GM10847 (cell line): ENCODE results near the gene POLE.

Experiments
- POLR2A ChIP-seq: IDR thresholded peaks from 2 replicates; pipeline ENCODE4 v1.6.1; 2011; ENCODE audit not compliant: insufficient read length; ENCODE audit errors: extremely low read depth

Gene POLE, protein sequence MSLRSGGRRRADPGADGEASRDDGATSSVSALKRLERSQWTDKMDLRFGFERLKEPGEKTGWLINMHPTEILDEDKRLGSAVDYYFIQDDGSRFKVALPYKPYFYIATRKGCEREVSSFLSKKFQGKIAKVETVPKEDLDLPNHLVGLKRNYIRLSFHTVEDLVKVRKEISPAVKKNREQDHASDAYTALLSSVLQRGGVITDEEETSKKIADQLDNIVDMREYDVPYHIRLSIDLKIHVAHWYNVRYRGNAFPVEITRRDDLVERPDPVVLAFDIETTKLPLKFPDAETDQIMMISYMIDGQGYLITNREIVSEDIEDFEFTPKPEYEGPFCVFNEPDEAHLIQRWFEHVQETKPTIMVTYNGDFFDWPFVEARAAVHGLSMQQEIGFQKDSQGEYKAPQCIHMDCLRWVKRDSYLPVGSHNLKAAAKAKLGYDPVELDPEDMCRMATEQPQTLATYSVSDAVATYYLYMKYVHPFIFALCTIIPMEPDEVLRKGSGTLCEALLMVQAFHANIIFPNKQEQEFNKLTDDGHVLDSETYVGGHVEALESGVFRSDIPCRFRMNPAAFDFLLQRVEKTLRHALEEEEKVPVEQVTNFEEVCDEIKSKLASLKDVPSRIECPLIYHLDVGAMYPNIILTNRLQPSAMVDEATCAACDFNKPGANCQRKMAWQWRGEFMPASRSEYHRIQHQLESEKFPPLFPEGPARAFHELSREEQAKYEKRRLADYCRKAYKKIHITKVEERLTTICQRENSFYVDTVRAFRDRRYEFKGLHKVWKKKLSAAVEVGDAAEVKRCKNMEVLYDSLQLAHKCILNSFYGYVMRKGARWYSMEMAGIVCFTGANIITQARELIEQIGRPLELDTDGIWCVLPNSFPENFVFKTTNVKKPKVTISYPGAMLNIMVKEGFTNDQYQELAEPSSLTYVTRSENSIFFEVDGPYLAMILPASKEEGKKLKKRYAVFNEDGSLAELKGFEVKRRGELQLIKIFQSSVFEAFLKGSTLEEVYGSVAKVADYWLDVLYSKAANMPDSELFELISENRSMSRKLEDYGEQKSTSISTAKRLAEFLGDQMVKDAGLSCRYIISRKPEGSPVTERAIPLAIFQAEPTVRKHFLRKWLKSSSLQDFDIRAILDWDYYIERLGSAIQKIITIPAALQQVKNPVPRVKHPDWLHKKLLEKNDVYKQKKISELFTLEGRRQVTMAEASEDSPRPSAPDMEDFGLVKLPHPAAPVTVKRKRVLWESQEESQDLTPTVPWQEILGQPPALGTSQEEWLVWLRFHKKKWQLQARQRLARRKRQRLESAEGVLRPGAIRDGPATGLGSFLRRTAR (N-terminal part only)

DNA sequence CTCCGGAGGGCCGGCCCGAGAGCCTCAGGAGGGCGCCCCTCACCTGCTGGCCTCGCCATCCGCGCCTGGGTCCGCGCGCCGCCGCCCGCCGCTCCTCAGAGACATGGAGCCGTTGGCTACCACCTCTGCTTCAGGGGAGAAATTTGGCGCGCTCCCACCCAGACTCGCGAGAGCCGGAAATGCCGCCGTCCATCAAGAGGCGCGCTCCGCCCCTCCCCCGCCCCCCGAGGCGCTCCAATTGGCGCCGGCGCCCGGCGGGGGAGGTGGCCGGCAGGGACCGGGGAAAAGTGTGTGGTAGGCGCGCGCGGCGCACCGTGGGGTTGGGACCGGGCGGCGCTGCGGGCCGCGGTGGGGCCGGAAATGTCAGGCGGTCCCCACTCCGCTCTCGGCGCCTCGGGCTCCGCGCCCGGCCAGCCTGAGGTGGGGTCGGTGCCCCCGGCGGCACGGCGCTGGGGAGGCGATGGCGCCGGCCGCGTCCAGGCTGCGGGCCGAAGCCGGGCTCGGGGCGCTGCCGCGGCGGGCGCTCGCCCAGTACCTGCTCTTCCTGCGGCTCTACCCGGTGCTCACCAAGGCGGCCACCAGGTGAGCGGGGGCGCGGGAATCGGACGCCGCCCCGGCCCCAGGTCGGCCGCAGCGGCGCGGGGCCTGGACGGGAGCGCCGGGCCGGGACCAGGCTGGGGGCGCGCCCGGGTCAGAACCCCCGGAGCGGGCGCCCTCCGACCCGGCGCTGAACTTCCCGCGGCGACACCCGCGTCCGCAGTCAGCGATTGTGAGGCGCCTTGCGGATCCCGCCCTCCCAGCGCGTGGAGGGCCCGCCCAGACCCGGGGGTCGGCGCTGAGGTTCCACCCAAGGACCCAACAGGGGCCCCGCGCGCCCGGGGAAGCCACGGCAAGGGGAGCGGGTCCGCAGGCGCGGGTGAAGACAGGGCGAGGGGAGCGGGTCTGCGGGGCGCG is at the start of gene POLE, which contains the start of gene PXMP2:
TSS of gene POLE (minus strand) at position 132 of the 954 bp plus-strand sequence. CDS start at position 105, 27 bp downstream.
TSS of gene PXMP2 (plus strand) at position 377 of the 954 bp plus-strand sequence. CDS start at position 461, 84 bp downstream.
- TF ChIP-seq POLR2A: peak; percentile 42

- TF ChIP-seq POLR2A: no peak
Observed at GRCh38 chr12:132736913-132737312, 49.8 kb upstream of the POLE start.

DNA sequence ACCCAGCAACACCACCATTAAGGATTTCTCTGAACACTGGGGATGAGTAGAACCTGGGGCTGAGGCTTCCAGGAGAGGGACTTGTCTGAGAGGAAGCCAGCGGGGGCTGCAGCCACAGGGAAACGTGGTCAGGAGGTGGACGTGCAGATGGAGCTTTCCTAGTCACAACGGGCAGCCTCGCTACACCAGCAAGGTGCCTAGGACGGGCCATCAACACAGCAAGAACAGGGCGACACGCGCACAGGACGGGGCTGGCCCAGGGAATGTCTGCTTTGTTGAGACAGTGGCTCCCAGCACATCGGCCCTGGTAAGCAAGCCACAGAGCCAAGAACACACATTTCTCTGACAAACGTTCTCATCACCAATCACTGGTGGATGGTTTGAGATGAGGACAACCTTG is 49.2 kb upstream of the POLE start:
- no peak for TF ChIP-seq POLR2A

GRCh38 chr12:132735496-132735895 is 48.4 kb upstream of the POLE start:
- no peak for TF ChIP-seq POLR2A

DNA sequence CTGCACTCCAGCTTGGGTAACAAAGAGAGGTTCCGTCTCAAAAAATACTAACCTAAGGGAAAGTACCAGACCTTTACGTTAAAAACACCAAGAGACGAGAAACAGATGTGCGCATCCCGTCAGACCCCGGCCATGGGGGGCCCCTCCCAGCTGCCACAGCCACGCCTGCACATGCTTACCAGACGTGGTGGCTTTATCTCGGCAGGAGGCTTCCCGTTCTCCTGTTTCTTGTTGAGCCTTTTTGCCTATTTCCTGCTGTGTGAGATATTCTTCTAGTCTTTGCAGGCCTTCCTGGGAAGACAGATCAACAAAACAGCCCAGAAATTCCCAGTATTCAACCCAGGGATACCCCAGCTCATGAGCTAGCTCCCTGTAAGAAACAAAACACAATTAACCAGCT is 47.1 kb upstream of the POLE start:
- TF ChIP-seq POLR2A: no peak

DNA sequence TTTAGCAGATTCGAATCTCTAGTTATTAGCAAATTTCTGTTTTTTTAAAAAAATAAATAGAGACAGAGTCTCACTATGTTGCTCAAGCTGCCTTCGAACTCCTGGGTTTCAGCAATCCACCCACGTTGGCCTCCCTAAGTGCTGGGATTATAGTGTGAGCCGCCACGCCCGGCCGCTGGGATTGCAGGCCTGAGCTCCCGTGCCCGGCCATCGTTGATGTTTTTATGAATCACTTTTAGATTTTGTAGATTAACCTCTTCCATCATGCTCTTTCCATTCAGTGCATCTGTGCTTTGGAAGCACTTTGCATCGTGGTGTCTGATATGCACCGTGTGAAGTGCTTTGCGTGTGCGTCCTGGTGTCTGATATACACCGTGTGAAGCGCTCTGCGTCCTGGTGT is 44.4 kb upstream of the POLE start:
- no peak for TF ChIP-seq POLR2A

DNA sequence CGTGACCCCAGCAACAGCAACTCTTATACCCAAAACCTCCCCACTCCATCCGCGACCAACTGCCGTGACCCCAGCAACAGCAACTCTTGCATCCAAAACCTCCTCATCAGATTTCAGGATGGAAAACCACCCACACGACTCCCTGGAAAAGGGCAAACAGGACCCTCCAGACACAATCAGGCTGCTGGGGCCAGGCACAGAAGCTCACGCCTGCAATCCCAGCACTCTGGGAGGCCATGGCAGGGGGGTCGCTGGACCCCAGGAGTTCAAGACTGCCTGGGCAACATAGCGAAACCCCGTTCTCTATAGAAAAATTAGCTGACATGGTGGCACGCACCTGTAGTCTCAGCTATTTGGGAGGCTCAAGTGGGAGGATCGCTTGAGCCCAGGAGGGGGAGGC is 43.2 kb upstream of the POLE start:
- no peak for TF ChIP-seq POLR2A

- TF ChIP-seq POLR2A: no peak
Observed at GRCh38 chr12:132729541-132730320, 42.6 kb upstream of the POLE start.

DNA sequence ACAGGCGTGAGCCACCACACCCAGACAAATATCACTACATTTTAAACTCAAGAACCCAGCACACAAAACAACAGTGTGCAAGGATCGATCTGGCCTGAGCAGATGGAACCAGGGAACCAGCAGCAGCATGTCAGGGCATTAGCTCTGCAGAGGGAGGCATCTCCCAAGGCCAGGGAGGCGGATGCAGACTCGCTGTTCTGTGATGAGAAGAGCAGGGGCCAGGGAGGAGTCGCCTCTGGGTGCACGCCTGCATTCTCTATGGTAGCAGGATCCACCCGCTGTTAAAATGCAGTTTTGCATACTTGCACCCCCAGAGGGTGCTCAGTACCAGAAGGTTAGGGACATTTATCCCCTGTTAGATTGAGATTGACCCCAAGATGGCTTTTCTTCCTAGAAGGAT is 41.4 kb upstream of the POLE start:
- TF ChIP-seq POLR2A: no peak

DNA sequence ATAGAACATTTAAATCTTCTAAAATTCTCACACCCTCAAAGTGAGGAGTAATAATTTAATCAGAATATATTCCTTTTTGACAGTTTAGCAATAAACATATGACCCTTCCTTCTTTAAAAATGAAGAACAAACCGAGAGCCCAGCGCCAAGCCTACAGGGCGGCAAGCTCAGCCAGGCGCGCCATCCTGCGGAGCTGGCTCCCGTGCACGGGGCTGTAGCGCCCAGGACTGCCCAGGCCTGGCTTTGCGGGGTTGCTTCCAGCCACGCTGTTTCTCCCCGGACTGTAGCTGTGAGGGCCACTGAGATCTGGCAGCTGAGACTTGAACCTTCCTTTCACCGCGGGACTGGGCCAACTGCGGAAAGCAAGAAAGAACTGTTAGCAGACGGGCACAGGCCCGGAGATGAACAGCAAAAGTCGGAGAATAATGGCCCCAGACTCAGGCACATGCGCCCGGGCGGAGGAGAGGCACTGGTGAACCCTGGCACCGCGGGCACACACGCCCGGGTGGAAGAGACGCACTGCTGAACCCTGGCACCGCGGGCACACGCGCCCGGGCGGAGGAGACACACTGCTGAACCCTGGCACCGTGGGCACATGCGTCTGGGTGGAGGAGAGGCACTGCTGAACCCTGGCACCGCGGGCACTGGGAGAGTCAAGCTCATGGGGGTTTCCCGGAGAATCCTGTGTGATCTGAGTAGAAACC is 40.1 kb upstream of the POLE start:
- TF ChIP-seq POLR2A: no peak

- TF ChIP-seq POLR2A: no peak
Observed at GRCh38 chr12:132726386-132726785, 39.2 kb upstream of the POLE start.

GRCh38 chr12:132724506-132725241 is 37.5 kb upstream of the POLE start:
- no peak for TF ChIP-seq POLR2A
